ENCODE results near the gene RPS15.

The RPS15 gene

GRCh38 chr19:1471515-1472160, 33.4 kb downstream of the RPS15 start:
- no peak overlapping the region for H3K27ac ChIP-seq (replicated peaks)
- H3K4me3 ChIP-seq (replicated peaks; ENCODE audit: insufficient read depth, low read length) = no peak overlapping the region
- peaks cover 43% of the 10 kb centered on the region for H3K27me3 ChIP-seq (ENCODE audit: insufficient read depth, poor library complexity, severe bottlenecking)
- no peak for TF ChIP-seq CTCF (IDR thresholded peaks at IDR 0.05; ENCODE audit: insufficient read depth, low read length)
- TF ChIP-seq GABPA (IDR thresholded peaks at IDR 0.05; ENCODE audit: low read depth) = no peak
- TF ChIP-seq POLR2AphosphoS5 (IDR thresholded peaks at IDR 0.05; ENCODE audit: low read depth) = 0 out of 2 replicates have a peak, but pooled peaks have one; percentile 7
- TF ChIP-seq REST (IDR thresholded peaks at IDR 0.05; ENCODE audit: insufficient replicate concordance, low read depth) = no peak
- no peak for TF ChIP-seq SPI1 (IDR thresholded peaks at IDR 0.05; ENCODE audit: borderline replicate concordance, low read depth)
- peak in 1 of 2 experiments; percentile 41 for DNase-seq (ENCODE audit: low read depth in 1 of 2, low spot score in 1 of 2)

- peaks cover 39% of the 10 kb centered on the region for H3K27me3 ChIP-seq (ENCODE audit: insufficient read depth, poor library complexity, severe bottlenecking)
- no peak overlapping the region for H3K27ac ChIP-seq (replicated peaks)
- no peak for DNase-seq (ENCODE audit: low read depth in 1 of 2, low spot score in 1 of 2)
- H3K4me3 ChIP-seq (replicated peaks; ENCODE audit: insufficient read depth, low read length) = no peak overlapping the region
- TF ChIP-seq SPI1 (IDR thresholded peaks at IDR 0.05; ENCODE audit: borderline replicate concordance, low read depth) (no peak), CTCF (IDR thresholded peaks at IDR 0.05; ENCODE audit: insufficient read depth, low read length) (no peak), GABPA (IDR thresholded peaks at IDR 0.05; ENCODE audit: low read depth) (no peak), POLR2AphosphoS5 (IDR thresholded peaks at IDR 0.05; ENCODE audit: low read depth) (0 out of 2 replicates have a peak, but pooled peaks have one; percentile 7)
These were observed 34.3 kb downstream of the RPS15 start for GRCh38 chr19:1472231-1473084.

GRCh38 chr19:1473085-1473851, 35.1 kb downstream of the RPS15 start:
- Histone ChIP-seq H3K4me3 (replicated peaks; ENCODE audit: insufficient read depth, low read length) (no peak overlapping the region), H3K27ac (replicated peaks) (no peak overlapping the region), H3K27me3 (ENCODE audit: insufficient read depth, poor library complexity, severe bottlenecking) (peaks cover 33% of the 10 kb centered on the region)
- TF ChIP-seq CTCF (IDR thresholded peaks at IDR 0.05; ENCODE audit: insufficient read depth, low read length) = no peak
- 0 out of 2 replicates have a peak, but pooled peaks have one; percentile 43 for TF ChIP-seq POLR2AphosphoS5 (IDR thresholded peaks at IDR 0.05; ENCODE audit: low read depth)
- no peak for DNase-seq (ENCODE audit: low read depth in 1 of 2, low spot score in 1 of 2)

GRCh38 chr19:1474011-1474764, 36.0 kb downstream of the RPS15 start:
- no peak for DNase-seq (ENCODE audit: low read depth in 1 of 2, low spot score in 1 of 2)
- Histone ChIP-seq H3K4me3 (replicated peaks; ENCODE audit: insufficient read depth, low read length) (no peak overlapping the region), H3K27ac (replicated peaks) (no peak overlapping the region), H3K27me3 (ENCODE audit: insufficient read depth, poor library complexity, severe bottlenecking) (peaks cover 27% of the 10 kb centered on the region)
- TF ChIP-seq POLR2AphosphoS5 (IDR thresholded peaks at IDR 0.05; ENCODE audit: low read depth) = no peak
- no peak for TF ChIP-seq GABPA (IDR thresholded peaks at IDR 0.05; ENCODE audit: low read depth)
- TF ChIP-seq REST (IDR thresholded peaks at IDR 0.05; ENCODE audit: insufficient replicate concordance, low read depth) = no peak
- no peak for TF ChIP-seq SPI1 (IDR thresholded peaks at IDR 0.05; ENCODE audit: borderline replicate concordance, low read depth)
- no peak for TF ChIP-seq CTCF (IDR thresholded peaks at IDR 0.05; ENCODE audit: insufficient read depth, low read length)

Data from HL-60 (cell line).